Measurements from ENCODE around the gene IFT81.

IFT81 gene

DNA sequence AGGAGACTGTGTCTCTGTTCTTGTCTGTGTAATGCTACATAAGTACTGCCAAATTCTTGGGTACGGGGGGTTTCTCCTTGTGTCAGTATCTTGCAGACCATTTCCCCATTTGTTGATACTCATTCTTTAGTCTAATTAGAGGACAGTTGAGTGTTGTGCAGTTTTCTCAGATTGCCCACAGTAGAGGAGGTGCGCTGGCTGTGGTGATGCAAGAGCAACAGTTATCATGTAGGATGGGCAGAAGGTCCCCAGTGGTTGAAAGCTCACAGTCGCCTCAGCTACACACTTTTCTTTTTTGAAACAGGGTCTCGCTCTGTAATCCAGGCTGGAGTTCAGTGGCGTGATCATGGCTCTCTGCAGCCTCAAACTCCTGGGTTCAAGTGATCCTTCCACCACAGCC, 119.1 kb downstream of the IFT81 start:
- Histone ChIP-seq H3K27ac (ENCODE audit: low read length) (no peak overlapping the region), H3K4me1 (ENCODE audit: low read length) (no peaks in the 10 kb centered on the region), H3F3A (ENCODE audit: insufficient read depth, low read length) (no peaks in the 10 kb centered on the region), H2AFZ (ENCODE audit: low read length) (no peak overlapping the region), H4K20me1 (ENCODE audit: insufficient read depth, low read length) (no peaks in the 10 kb centered on the region), H3K27me3 (replicated peaks; ENCODE audit: insufficient read depth, low read length) (no peaks in the 10 kb centered on the region), H3K9me2 (replicated peaks; ENCODE audit: insufficient read depth, low read length) (no peaks in the 10 kb centered on the region), H3K9ac (ENCODE audit: low read length) (no peak overlapping the region), H3K4me2 (ENCODE audit: low read depth, low read length) (no peak overlapping the region), H3K36me3 (replicated peaks; ENCODE audit: insufficient read depth, low read length) (no peaks in the 10 kb centered on the region), H3K4me3 (ENCODE audit: low read length) (no peak overlapping the region), H3K9me3 (replicated peaks; ENCODE audit: insufficient read depth, low read length) (no peaks in the 10 kb centered on the region), H3K79me2 (ENCODE audit: low read length) (no peaks in the 10 kb centered on the region)
- TF ChIP-seq EZH2phosphoT487 (IDR thresholded peaks at IDR 0.05; ENCODE audit: low read length) (no peak), CTCF (IDR thresholded peaks at IDR 0.05; ENCODE audit: low read length) (no peak), EZH2 (optimal IDR thresholded peaks at IDR 0.05; ENCODE audit: low read depth, low read length) (no peak)
- DNase-seq, result no peak

- DNase-seq, result no peak
- no peaks in the 10 kb centered on the region for H4K20me1 ChIP-seq (ENCODE audit: insufficient read depth, low read length)
Measured at GRCh38 chr12:110244372-110244771, 120.2 kb downstream of the IFT81 start.

DNA sequence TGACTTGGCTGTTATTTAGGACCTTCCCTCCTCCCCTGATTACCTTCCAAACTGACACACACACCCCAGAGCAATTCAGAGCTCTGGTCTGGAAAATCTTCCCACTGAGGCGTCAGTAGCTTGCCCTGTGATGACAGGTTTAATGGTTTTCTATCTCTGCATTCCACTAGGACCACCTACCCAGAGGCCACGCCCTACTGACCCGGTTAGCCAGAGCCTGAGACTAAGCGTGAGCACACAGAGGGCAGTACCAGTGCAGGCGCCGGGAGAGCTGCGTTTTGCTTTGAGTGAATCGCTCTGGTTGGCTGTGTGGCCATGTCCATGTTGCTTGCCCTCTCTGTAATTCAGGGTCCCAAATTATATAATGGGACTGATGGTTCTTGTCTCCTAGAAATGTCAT, 120.7 kb downstream of the IFT81 start:
- no peak overlapping the region for H3K9ac ChIP-seq (ENCODE audit: low read length)
- no peak for TF ChIP-seq EZH2phosphoT487 (IDR thresholded peaks at IDR 0.05; ENCODE audit: low read length)
- no peak for TF ChIP-seq EZH2 (optimal IDR thresholded peaks at IDR 0.05; ENCODE audit: low read depth, low read length)
- TF ChIP-seq CTCF (IDR thresholded peaks at IDR 0.05; ENCODE audit: low read length), result no peak
- no peak overlapping the region for H2AFZ ChIP-seq (ENCODE audit: low read length)
- no peaks in the 10 kb centered on the region for H3K27me3 ChIP-seq (replicated peaks; ENCODE audit: insufficient read depth, low read length)
- no peak overlapping the region for H3K4me3 ChIP-seq (ENCODE audit: low read length)
- no peaks in the 10 kb centered on the region for H3K9me3 ChIP-seq (replicated peaks; ENCODE audit: insufficient read depth, low read length)
- H3K36me3 ChIP-seq (replicated peaks; ENCODE audit: insufficient read depth, low read length), result no peaks in the 10 kb centered on the region
- H3K27ac ChIP-seq (ENCODE audit: low read length), result no peak overlapping the region
- no peaks in the 10 kb centered on the region for H3K79me2 ChIP-seq (ENCODE audit: low read length)
- H3K9me2 ChIP-seq (replicated peaks; ENCODE audit: insufficient read depth, low read length), result no peaks in the 10 kb centered on the region
- no peak for DNase-seq
- H4K20me1 ChIP-seq (ENCODE audit: insufficient read depth, low read length), result no peaks in the 10 kb centered on the region
- H3K4me1 ChIP-seq (ENCODE audit: low read length), result no peaks in the 10 kb centered on the region
- no peaks in the 10 kb centered on the region for H3F3A ChIP-seq (ENCODE audit: insufficient read depth, low read length)
- no peak overlapping the region for H3K4me2 ChIP-seq (ENCODE audit: low read depth, low read length)

More at GRCh38 chr12:110244372-110244771, 120.2 kb downstream of the IFT81 start:
- no peak for TF ChIP-seq EZH2 (optimal IDR thresholded peaks at IDR 0.05; ENCODE audit: low read depth, low read length)
- TF ChIP-seq EZH2phosphoT487 (IDR thresholded peaks at IDR 0.05; ENCODE audit: low read length), result no peak
- no peak for TF ChIP-seq CTCF (IDR thresholded peaks at IDR 0.05; ENCODE audit: low read length)
- no peak overlapping the region for H3K4me3 ChIP-seq (ENCODE audit: low read length)
- H3K4me1 ChIP-seq (ENCODE audit: low read length), result no peaks in the 10 kb centered on the region
- H2AFZ ChIP-seq (ENCODE audit: low read length), result no peak overlapping the region
- H3K9me2 ChIP-seq (replicated peaks; ENCODE audit: insufficient read depth, low read length), result no peaks in the 10 kb centered on the region
- H3K4me2 ChIP-seq (ENCODE audit: low read depth, low read length), result no peak overlapping the region
- no peaks in the 10 kb centered on the region for H3K27me3 ChIP-seq (replicated peaks; ENCODE audit: insufficient read depth, low read length)
- no peaks in the 10 kb centered on the region for H3K79me2 ChIP-seq (ENCODE audit: low read length)
- H3K36me3 ChIP-seq (replicated peaks; ENCODE audit: insufficient read depth, low read length), result no peaks in the 10 kb centered on the region
- H3K27ac ChIP-seq (ENCODE audit: low read length), result no peak overlapping the region
- H3K9ac ChIP-seq (ENCODE audit: low read length), result no peak overlapping the region
- no peaks in the 10 kb centered on the region for H3F3A ChIP-seq (ENCODE audit: insufficient read depth, low read length)
- H3K9me3 ChIP-seq (replicated peaks; ENCODE audit: insufficient read depth, low read length), result no peaks in the 10 kb centered on the region
